Ovary (tissue), 3 donors: Measurements from ENCODE around the gene DCAF8.

ENCODE experiments used
- CTCF ChIP-seq, 3 donors: fragments of 450-650 bp in 2 of 3; fragments of 200-600 bp in 1 of 3; IDR thresholded peaks; one replicate each; pipeline versions ENCODE4 v1.5.1 to v1.8.0; 2016 to 2022; ENCODE audit warnings: antibody characterized with exemption in 3 of 3, mild to moderate bottlenecking in 1 of 3
- EP300 ChIP-seq: sonication (generic); formaldehyde crosslinking; IDR thresholded peaks from one replicate; pipeline ENCODE4 v1.6.1; 2017; ENCODE audit warnings: antibody characterized with exemption
- POLR2A ChIP-seq: fragments of 450-650 bp; IDR thresholded peaks from one replicate; pipeline ENCODE4 v1.6.1; 2017; ENCODE audit warnings: antibody characterized with exemption, mild to moderate bottlenecking, moderate library complexity
- donor health status: DM: no; HTN: no; CAD: no.

- TF ChIP-seq EP300 (no peak), POLR2A (no peak), CTCF (IDR thresholded peaks at IDR 0.05) (no peak)
Observed at GRCh38 chr1:160277987-160278386, 15.6 kb upstream of the DCAF8 start.
